Measurements from ENCODE around the gene AVPR2.

Gene AVPR2

DNA sequence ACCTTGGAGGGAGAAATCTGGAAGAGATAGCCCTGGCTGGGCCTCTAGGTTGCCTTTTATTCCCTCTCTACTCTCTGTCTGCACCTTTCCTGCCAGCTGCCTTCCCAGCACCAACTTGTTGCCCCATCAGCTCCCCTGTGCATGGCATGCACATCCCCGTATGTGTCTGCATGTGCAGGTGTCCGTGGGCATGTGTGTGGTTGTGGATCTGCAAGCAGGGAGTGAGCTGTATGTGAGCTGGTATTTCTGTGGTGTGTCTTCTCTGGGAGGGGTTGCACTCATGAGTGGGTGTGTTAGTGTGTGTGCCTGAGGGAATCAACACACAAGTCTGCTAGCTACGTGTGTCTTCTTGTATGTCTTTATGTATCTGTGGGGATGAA is 28.4 kb upstream of the AVPR2 start:
- TF ChIP-seq ZNF274 (IDR thresholded peaks at IDR 0.05; ENCODE audit: low read depth, low read length) = no peak
- H3K4me3 ChIP-seq (ENCODE audit: low read length) = no peak overlapping the region

DNA sequence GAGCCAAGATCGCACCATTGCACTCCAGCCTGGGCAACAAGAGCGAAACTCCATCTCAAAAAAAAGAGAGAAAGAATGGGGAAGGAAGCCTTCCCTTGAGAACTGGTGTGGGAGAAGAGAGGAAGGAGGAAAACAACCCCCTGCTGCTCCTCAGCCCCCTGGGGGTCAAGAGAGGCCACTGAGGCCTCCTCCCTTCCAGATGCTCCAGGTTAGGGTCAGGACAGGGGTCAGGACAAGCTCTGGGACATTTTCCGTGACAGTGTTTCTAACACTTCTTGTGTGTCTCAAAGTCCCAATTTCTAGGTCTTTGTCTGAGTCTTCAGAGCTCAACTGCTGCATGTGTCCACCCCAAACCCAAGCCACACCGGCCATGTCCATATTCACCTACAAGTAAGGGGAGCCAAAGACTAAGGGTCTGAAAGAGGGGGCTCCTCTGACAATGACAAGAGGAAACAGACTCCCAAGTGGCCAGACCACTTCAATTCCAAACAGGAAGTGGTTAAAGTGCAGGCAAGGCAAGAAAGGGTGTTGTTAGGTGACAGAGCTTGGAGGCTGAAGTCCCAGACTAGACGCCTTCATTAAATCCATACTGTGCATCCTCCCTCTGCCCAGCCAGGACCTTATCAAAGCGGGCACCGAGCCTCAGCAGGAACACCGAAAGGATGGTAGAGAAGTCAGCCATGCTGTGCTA is 26.8 kb upstream of the AVPR2 start:
- TF ChIP-seq ZNF274 (IDR thresholded peaks at IDR 0.05; ENCODE audit: low read depth, low read length) = no peak
- H3K4me3 ChIP-seq (ENCODE audit: low read length) = no peak overlapping the region

DNA sequence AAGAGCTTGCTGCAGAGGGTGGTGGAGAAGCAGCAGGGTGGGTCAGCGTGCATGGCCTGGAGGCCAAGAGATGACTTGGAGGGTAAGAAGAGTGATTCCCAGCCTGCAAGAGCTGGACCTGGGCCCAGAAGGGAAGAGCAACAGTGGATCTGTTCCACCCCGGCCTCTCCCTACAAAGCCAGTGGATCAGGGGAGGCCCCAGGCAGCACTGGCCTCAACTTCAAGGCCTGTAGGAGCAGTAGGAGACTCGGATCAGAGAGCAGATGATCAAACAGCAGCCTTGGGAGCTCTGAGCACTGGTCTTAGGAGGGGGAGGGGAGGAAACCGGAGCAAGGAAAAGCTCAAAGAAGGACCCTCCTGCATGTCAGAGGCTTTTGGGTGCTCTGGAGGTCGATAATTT is 26.1 kb upstream of the AVPR2 start:
- TF ChIP-seq ZNF274 (IDR thresholded peaks at IDR 0.05; ENCODE audit: low read depth, low read length) = no peak

DNA sequence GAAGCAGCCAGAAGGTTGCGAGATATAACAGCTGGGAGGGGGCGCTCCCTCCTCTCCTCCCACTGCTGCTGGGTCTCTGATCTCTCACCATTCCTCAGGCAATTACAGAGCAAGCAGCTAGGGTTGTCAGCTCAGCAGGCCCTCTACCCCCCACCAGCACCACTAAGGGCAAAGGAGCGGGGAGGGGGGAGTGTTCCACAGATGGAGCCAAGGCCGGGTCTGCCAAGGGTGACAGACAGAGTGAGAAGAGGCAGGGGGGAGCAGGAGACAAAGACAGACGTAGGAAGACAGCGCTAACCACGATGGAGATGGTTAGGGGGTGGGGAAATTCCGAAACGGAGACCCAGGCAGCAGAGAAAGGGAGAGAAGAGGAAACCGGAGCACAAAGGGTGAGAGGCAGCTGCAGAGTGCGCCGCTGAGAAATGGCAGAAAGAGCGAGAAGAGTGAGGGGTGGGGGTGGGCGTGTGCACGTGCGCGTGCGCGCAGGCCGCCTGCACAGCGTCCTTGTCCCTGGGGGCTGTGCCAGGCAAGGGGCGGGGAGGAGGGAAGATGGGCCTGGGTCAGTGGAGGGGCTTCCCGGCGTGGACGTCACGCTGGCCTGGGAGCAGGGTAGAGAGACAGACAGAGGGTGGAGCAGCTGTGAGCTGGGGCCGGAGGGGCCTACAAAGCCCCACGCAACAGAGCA is 25.4 kb upstream of the AVPR2 start:
- no peak overlapping the region for H3K4me3 ChIP-seq (ENCODE audit: low read length)
- TF ChIP-seq ZNF274 (IDR thresholded peaks at IDR 0.05; ENCODE audit: low read depth, low read length) = no peak

More for the DNA sequence above, 26.1 kb upstream of the AVPR2 start:
- no peak overlapping the region for H3K4me3 ChIP-seq (ENCODE audit: low read length)

DNA sequence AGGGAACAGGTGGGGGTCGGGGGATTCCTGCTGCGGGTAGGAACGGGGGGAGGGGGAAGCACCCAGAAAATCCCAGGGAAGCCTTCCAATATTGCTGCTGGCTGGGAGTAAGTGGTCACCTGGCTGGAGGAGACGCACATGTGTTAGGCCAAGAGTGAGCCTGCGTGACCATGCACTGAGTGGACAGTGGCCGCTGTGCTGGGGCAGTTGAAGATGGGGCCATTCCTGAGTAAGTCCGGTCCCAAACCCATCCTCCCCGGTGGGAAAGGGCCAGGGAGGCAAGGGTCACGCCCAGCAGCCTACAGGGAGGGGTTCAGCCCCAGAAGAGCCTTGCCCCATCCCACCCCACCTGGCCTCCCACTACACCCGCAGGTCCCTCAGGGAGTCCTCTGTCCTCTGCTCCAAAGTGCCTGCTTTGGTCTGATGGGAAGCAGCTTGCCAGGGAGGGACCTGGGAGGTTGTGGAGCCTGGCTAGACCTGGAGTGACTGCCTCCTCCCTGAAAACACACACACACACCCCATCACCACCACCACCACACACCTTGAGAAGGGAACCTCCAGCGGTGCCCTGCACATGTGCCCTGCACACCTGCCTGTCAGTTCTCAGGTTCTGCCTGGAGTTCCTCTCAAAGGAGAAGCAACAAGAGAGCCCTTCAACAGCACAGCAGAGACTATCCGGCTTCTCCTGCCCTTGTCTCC is 24.6 kb upstream of the AVPR2 start:
- no peak overlapping the region for H3K4me3 ChIP-seq (ENCODE audit: low read length)
- TF ChIP-seq ZNF274 (IDR thresholded peaks at IDR 0.05; ENCODE audit: low read depth, low read length) = no peak

DNA sequence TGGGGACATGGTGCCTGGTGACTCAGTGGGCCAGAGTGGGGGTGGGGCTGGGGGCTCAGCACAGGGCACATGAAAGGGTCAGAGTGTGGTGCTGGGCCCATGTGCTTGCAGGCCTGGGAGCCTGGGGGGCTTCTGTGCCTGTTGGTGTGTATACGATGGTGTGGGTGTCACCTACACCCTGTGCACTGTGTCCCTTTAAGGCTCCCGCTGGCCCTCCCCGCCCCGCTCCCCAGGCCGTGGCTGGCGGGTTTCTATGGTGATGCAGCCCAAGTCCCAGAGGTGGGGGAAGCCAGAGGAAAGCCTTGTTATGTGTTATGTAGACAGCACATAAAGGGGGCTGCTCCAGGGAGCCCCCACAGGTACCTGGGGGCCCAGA is 24.0 kb upstream of the AVPR2 start:
- H3K4me3 ChIP-seq (ENCODE audit: low read length) = no peak overlapping the region
- no peak for TF ChIP-seq ZNF274 (IDR thresholded peaks at IDR 0.05; ENCODE audit: low read depth, low read length)

DNA sequence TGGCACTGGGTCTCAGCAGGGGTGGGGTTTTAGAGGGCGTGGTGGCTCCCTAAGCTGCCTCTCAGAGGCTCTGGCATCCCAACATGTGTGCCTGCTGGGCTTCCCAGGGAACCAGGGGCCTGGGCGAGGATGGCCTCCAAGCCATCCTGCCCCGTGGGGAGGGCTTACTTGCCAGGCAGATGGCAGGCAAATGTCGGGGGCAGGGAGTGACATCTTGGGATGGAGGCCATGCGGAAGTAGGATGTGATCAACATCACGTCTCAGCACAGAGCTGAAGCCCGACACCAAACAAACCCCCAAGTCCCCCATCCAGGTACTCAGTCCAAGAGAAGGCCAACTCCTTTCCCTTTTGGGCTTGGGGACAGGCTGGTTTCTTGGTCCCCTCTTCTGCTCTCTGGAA is 23.2 kb upstream of the AVPR2 start:
- H3K4me3 ChIP-seq (ENCODE audit: low read length) = no peak overlapping the region
- no peak for TF ChIP-seq ZNF274 (IDR thresholded peaks at IDR 0.05; ENCODE audit: low read depth, low read length)

DNA sequence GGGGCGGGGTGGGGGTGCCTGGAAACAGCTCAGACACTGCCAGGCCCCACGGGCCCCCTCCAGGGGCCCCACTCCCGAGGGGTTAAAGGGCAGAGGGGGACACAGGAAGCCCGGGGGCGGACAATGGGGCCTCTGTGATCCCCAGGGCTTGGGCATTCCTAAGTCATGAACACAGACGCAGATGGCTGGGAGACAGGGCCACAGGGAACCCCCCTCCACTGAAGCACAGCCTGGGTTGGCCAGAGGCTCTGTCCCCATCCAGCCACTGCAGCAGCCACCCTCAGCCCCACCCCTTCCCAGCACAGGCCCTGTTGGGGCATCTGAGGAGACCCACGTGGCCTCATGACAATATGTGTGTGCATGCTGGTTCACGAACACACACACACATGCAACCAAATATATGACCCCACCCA is 22.4 kb upstream of the AVPR2 start:
- no peak for TF ChIP-seq ZNF274 (IDR thresholded peaks at IDR 0.05; ENCODE audit: low read depth, low read length)
- H3K4me3 ChIP-seq (ENCODE audit: low read length) = no peak overlapping the region

DNA sequence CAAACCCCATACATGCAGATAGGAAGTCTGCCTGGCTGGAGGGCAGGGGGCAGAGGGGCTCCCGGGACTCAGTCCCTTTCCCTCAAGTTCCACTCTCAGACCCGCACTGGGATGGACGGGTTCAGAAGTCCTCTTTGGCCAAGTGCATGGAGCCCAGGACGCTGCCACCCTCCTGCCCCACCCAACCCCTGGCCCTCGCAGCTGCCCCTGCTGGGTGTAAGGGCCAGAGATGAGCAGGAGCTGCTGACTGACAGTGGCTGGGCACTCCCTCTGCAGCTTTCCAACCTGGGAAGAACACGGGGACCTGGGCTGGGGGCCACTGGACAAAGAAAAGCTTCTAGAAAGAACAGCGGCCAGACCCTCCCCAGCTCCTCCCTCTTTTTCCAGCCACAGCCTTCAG is 21.9 kb upstream of the AVPR2 start:
- no peak for TF ChIP-seq ZNF274 (IDR thresholded peaks at IDR 0.05; ENCODE audit: low read depth, low read length)
- H3K4me3 ChIP-seq (ENCODE audit: low read length) = no peak overlapping the region

DNA sequence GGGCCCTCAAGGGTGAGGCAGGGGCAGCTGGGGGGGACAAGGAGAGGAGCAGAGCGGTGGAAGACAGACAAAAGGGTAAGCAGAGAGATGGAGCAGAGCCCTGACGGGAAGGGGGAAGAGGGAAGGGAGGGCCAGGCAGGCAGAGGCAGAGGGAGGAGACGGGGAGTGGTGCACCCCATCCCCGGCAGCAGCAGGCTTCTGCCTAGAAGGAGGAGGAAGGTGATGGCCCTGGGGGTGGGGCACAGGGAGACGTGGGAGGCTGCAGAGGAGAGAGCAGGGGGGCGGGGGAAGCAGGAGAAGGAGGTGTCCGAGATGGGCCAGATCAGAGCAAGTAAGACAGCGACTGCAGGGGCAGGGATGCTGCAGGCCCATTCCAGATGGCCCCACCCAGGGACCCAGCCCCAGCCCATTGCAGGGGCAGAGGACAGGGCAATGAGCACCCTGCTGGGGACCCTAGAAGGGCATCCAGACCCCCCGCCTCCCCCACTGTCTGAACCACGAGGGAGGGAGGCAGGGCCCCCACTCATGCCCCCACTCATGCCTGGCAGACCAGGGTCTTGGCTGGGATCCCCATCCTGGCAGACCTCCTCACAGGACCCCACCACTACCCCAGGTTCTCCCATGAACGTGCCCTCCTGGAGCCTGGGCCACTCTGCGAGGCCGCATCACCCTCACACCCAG is 21.2 kb upstream of the AVPR2 start:
- no peak for TF ChIP-seq ZNF274 (IDR thresholded peaks at IDR 0.05; ENCODE audit: low read depth, low read length)
- no peak overlapping the region for H3K4me3 ChIP-seq (ENCODE audit: low read length)

DNA sequence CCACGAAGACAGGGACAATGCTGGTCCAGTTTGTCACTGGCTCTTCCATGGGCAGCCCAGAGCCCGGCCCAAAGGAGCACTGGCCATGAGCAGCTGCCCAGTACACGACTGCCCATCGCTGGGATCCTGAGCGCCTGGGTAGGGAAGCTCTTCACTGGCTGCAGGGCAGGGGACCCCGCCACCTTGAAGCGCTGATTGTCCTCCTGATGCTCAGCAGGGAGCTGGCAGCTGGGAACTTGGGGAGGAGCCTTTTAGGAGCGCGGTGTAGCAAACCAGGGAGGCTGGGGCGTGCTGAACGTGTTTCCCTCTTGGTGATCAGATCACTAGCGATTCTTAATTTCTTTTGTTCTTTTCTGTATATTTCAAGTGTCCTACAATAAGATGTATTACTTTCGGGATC is 20.3 kb upstream of the AVPR2 start:
- no peak for TF ChIP-seq ZNF274 (IDR thresholded peaks at IDR 0.05; ENCODE audit: low read depth, low read length)
- H3K4me3 ChIP-seq (ENCODE audit: low read length) = no peak overlapping the region

DNA sequence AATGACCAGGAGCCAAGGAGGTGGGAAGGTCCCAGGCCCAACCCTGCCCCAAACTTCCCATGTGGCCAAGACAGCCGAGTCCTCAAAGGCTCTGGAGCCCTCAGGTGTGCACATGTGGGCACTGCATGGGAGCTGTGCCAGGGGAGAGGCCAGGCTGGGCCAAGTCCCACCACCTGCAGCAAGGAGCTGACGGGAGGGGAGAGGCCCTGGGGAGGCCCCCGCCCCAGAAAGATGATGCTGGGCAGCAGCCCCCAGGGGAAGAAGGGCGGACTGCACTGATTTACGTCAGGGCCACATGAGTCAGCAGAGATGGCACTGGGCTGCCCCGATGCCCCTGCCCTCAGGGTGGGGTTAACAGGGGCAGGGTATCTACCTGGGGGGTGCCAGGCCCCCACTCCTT is 19.9 kb upstream of the AVPR2 start:
- H3K4me3 ChIP-seq (ENCODE audit: low read length) = no peak overlapping the region
- TF ChIP-seq ZNF274 (IDR thresholded peaks at IDR 0.05; ENCODE audit: low read depth, low read length) = no peak

DNA sequence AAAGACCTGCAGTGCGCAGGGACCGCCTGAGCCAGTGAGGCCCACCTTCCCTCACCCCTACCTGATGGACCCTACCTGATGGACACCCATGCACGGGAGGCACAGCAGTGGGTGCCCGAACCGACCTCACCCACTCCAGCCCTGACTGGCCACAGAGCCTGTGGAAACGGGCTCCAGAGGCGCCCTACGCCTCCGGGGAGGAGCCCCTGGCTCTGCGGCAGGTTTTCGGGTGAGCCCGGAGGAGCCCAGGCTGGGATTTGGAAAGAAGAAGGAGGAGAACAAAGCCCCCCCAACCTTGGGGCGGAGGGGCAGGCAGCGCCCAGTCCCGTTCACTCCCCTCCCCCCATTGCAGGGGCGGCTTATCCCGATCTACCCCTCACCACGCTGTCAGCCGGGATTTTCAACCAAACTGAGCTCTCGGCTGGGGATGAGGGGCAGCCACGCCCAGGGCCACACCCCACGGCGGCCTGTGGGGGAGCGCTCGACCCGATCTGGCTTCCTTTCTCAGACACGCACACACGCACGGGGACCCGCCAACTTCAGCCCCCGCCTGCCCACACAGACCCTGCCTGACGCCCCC is 19.2 kb upstream of the AVPR2 start:
- no peak overlapping the region for H3K4me3 ChIP-seq (ENCODE audit: low read length)
- TF ChIP-seq ZNF274 (IDR thresholded peaks at IDR 0.05; ENCODE audit: low read depth, low read length) = no peak

All from GM08714 (cell line).